Measurements from ENCODE around the gene PARVB. TPM values are rescaled to one million over a fixed set of nuclear protein-coding genes. Genes with fewer than 3 reads are reported as not detected.

Gene PARVB
- total RNA-seq, 4 donors from 2014 or later, result 27.7 to 88.5 (median 41.7) TPM

GRCh38 chr22:44195189-44195871 is 171.2 kb downstream of the PARVB start:
- H3K4me3 ChIP-seq, result no peak overlapping the region
- no peaks in the 10 kb centered on the region for H3K9me3 ChIP-seq
- no peaks in the 10 kb centered on the region for H3K36me3 ChIP-seq
- H3K4me1 ChIP-seq, result no peaks in the 10 kb centered on the region
- intact Hi-C loops (cut with DNase I; ENCODE audit: low total_unique reads), result no loop called here
- no peak overlapping the region for H3K27ac ChIP-seq
- TF ChIP-seq CTCF (IDR thresholded peaks at IDR 0.05) (no peak), POLR2A (IDR thresholded peaks at IDR 0.05) (no peak)
- H3K27me3 ChIP-seq, result no peaks in the 10 kb centered on the region
- no peak for DNase-seq

- DNase-seq, result no peak
- intact Hi-C loops (cut with DNase I; ENCODE audit: low total_unique reads), result no loop called here
- Histone ChIP-seq H3K9me3 (no peaks in the 10 kb centered on the region), H3K36me3 (no peaks in the 10 kb centered on the region), H3K4me3 (no peak overlapping the region), H3K27me3 (no peaks in the 10 kb centered on the region), H3K4me1 (no peaks in the 10 kb centered on the region), H3K27ac (no peak overlapping the region)
- no peak for TF ChIP-seq POLR2A (IDR thresholded peaks at IDR 0.05)
- no peak for TF ChIP-seq CTCF (IDR thresholded peaks at IDR 0.05)
These were observed 172.1 kb downstream of the PARVB start for GRCh38 chr22:44196241-44196640.

DNA sequence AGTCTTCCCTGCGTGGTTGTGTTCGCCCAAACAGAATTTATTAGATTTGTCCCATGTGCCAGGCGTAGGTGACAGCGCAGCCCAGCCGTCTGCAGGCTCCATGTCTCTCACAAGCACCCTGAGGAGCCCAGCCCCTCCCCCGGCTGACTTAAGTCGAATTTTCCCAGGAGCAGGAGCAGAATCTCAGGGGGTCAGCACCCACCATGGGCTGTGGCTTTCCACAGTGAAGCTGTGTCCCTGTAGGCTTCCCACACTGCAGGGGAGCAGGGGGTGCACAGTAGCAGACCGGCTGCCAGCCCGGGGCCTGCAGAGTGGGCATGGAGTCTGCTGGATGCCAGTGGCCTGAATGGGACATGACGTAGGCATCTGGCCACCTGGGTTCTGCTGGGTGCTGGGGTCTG is 172.6 kb downstream of the PARVB start:
- no peak for DNase-seq
- intact Hi-C loops (cut with DNase I; ENCODE audit: low total_unique reads), result no loop called here
- no peaks in the 10 kb centered on the region for H3K27me3 ChIP-seq
- peaks cover 0 to 2% of the 10 kb centered on the region in 2 donors for H3K4me1 ChIP-seq
- no peak overlapping the region for H3K4me3 ChIP-seq
- no peaks in the 10 kb centered on the region for H3K9me3 ChIP-seq
- no peak overlapping the region for H3K27ac ChIP-seq
- no peaks in the 10 kb centered on the region for H3K36me3 ChIP-seq
- TF ChIP-seq CTCF (IDR thresholded peaks at IDR 0.05), result no peak
- no peak for TF ChIP-seq POLR2A (IDR thresholded peaks at IDR 0.05)

GRCh38 chr22:44197271-44197670 is 173.2 kb downstream of the PARVB start:
- no peaks in the 10 kb centered on the region for H3K27me3 ChIP-seq
- intact Hi-C loops (cut with DNase I; ENCODE audit: low total_unique reads), result no loop called here

More at GRCh38 chr22:44197271-44197670, 173.2 kb downstream of the PARVB start:
- no peaks in the 10 kb centered on the region for H3K36me3 ChIP-seq
- H3K4me1 ChIP-seq, result peaks cover 0 to 7% of the 10 kb centered on the region in 2 donors
- no peak overlapping the region for H3K27ac ChIP-seq
- no peaks in the 10 kb centered on the region for H3K9me3 ChIP-seq
- no peak for DNase-seq
- TF ChIP-seq CTCF (IDR thresholded peaks at IDR 0.05), result no peak
- TF ChIP-seq POLR2A (IDR thresholded peaks at IDR 0.05), result no peak
- H3K4me3 ChIP-seq, result no peak overlapping the region

Measured in uterus (tissue), 4 donors.